GM23338 (cell line): ENCODE measurements around the gene PSMD6. TPM values are rescaled to one million over a fixed set of nuclear protein-coding genes. Genes with fewer than 3 reads are reported as not detected.

Experiments
- ATAC-seq: fragments of 200-7000 bp; cut with Tn5 transposase; 3 replicates; pipeline ENCODE4 v1.9.1; 2020
- DNase-seq: peaks from one replicate; pipeline ENCODE4 v3.0.0-alpha.2; 2015; ENCODE audit warnings: low spot score
- H2AFZ ChIP-seq: fragments of 200-600 bp; sonication (generic); 2 replicates; pipeline ENCODE4 v1.8.0; 2016; ENCODE audit warnings: antibody characterized with exemption, mild to moderate bottlenecking, moderate library complexity
- H3F3A ChIP-seq: fragments of 200-600 bp; sonication (generic); replicated peaks from 2 replicates; pipeline ENCODE4 v1.8.0; 2017; ENCODE audit warnings: antibody characterized with exemption, mixed run types, low read depth
- H3K27ac ChIP-seq: fragments of 200-600 bp; sonication (generic); 2 replicates; pipeline ENCODE4 v1.6.1; 2016; ENCODE audit warnings: low read depth
- H3K27me3 ChIP-seq: fragments of 200-600 bp; sonication (generic); 2 replicates; pipeline ENCODE4 v1.8.0; 2016; ENCODE audit warnings: mild to moderate bottlenecking, mixed run types, moderate library complexity; ENCODE audit not compliant: insufficient read depth
- H3K36me3 ChIP-seq: fragments of 200-600 bp; sonication (generic); 2 replicates; pipeline ENCODE4 v1.8.0; 2016; ENCODE audit warnings: mild to moderate bottlenecking; ENCODE audit not compliant: insufficient read depth
- H3K4me1 ChIP-seq: fragments of 200-600 bp; sonication (generic); 2 replicates; pipeline ENCODE4 v1.8.0; 2016; ENCODE audit warnings: mild to moderate bottlenecking, moderate library complexity; ENCODE audit not compliant: insufficient read depth
- H3K4me2 ChIP-seq: fragments of 200-600 bp; sonication (generic); 2 replicates; pipeline ENCODE4 v1.7.1; 2017; ENCODE audit warnings: mixed run types
- H3K4me3 ChIP-seq: fragments of 200-600 bp; sonication (generic); 2 replicates; pipeline ENCODE4 v1.6.1; 2016; ENCODE audit warnings: mixed run types
- H3K79me2 ChIP-seq: fragments of 200-600 bp; sonication (generic); replicated peaks from 2 replicates; pipeline ENCODE4 v1.8.0; 2017; ENCODE audit warnings: mild to moderate bottlenecking; ENCODE audit not compliant: insufficient read depth
- H3K9me2 ChIP-seq: fragments of 200-600 bp; sonication (generic); 2 replicates; pipeline ENCODE4 v1.8.0; 2017; ENCODE audit not compliant: insufficient read depth
- H4K20me1 ChIP-seq: fragments of 200-600 bp; sonication (generic); replicated peaks from 2 replicates; pipeline ENCODE4 v1.8.0; 2017; ENCODE audit warnings: mild to moderate bottlenecking; ENCODE audit not compliant: insufficient read depth
- H3K27ac Mint-ChIP-seq: 2 replicates; pipeline ENCODE4 v1.8.0; 2020; ENCODE audit warnings: inconsistent platforms, mild to moderate bottlenecking, moderate library complexity, mixed read lengths
- H3K27me3 Mint-ChIP-seq: 3 replicates; pipeline ENCODE4 v1.8.0; 2022; ENCODE audit warnings: low read depth, mild to moderate bottlenecking, moderate library complexity, mixed read lengths, inconsistent platforms; ENCODE audit not compliant: insufficient read depth, poor library complexity
- H3K36me3 Mint-ChIP-seq: 3 replicates; pipeline ENCODE4 v1.8.0; 2021; ENCODE audit warnings: low read depth, mild to moderate bottlenecking, inconsistent platforms, moderate library complexity, mixed read lengths
- H3K4me1 Mint-ChIP-seq: 3 replicates; pipeline ENCODE4 v1.8.0; 2020; ENCODE audit warnings: mild to moderate bottlenecking, inconsistent platforms, mixed read lengths
- H3K4me3 Mint-ChIP-seq: 3 replicates; pipeline ENCODE4 v1.8.0; 2021; ENCODE audit warnings: moderate library complexity, mild to moderate bottlenecking, inconsistent platforms, mixed read lengths
- H3K9me3 Mint-ChIP-seq: 3 replicates; pipeline ENCODE4 v1.8.0; 2020; ENCODE audit warnings: moderate library complexity, mild to moderate bottlenecking, inconsistent platforms, mixed read lengths
- EZH2 ChIP-seq: fragments of 200-600 bp; sonication (generic); IDR thresholded peaks from one replicate; pipeline ENCODE4 v1.8.0; 2017; ENCODE audit warnings: antibody characterized with exemption, mild to moderate bottlenecking, low read depth; ENCODE audit not compliant: unreplicated experiment
- JUNB ChIP-seq: IDR thresholded peaks from one replicate; pipeline ENCODE4 v1.6.1; 2016; ENCODE audit warnings: antibody characterized with exemption; ENCODE audit not compliant: unreplicated experiment
- POLR2AphosphoS5 ChIP-seq: IDR thresholded peaks from 2 replicates; pipeline ENCODE4 v1.6.1; 2016; ENCODE audit warnings: antibody characterized with exemption, low read depth
- polyA plus RNA-seq: library from polyadenylated mRNA; unstranded; fragments of >200 nt; fragmentation: Nextera tagmentation; extraction: Ambion mirVana; gene quantifications from 2 replicates; pipeline ENCODE4 v1.2.1, GENCODE V29; 2016
- small RNA-seq: library from RNA; depleted of rRNA; stranded (forward); fragments of <200 nt; gene quantifications from one replicate; pipeline ENCODE3, GENCODE V24; 2014; ENCODE audit warnings: low replicate concordance
- total RNA-seq: library from RNA; depleted of rRNA; stranded (reverse); fragments of >200 nt; shearing (Covaris generic); gene quantifications from 2 replicates; pipeline ENCODE4 v1.2.3, GENCODE V29; 2014; rRNA removed
- TF ChIP-seq, protein P1 (sequence below), 2 experiments: fragments of 200-600 bp in 1 of 2; sonication (generic) in 1 of 2; conservative IDR thresholded peaks; 2 replicates each; pipeline versions ENCODE4 v1.5.1 to v1.6.1; 2016 to 2017; ENCODE audit warnings: antibody characterized with exemption in 2 of 2, low read depth in 2 of 2, mild to moderate bottlenecking in 2 of 2, moderate library complexity in 1 of 2

Gene PSMD6
- total and polyA plus RNA-seq, 2 experiments from 2014 or later: 98.1 to 205 TPM

- H3K9me2 ChIP-seq: no peaks in the 10 kb centered on the region
- peak; percentile 51 for ATAC-seq
- no peak overlapping the region for H3K4me3 Mint-ChIP-seq
- H3K79me2 ChIP-seq: peaks cover 9% of the 10 kb centered on the region; the same call in 1 of the 2 replicates
- peaks cover 33% of the 10 kb centered on the region for H3K4me1 ChIP-seq
- peak; percentile 65 for DNase-seq
- H3K4me3 ChIP-seq: no peak overlapping the region
- H4K20me1 ChIP-seq: no peaks in the 10 kb centered on the region
- H3F3A ChIP-seq: no peaks in the 10 kb centered on the region
- peaks cover 53% of the 10 kb centered on the region for H3K4me1 Mint-ChIP-seq
- H3K27me3 ChIP-seq: no peaks in the 10 kb centered on the region
- no peaks in the 10 kb centered on the region for H3K36me3 ChIP-seq
- no peak overlapping the region for H3K27ac ChIP-seq
- TF ChIP-seq, protein P1, sequence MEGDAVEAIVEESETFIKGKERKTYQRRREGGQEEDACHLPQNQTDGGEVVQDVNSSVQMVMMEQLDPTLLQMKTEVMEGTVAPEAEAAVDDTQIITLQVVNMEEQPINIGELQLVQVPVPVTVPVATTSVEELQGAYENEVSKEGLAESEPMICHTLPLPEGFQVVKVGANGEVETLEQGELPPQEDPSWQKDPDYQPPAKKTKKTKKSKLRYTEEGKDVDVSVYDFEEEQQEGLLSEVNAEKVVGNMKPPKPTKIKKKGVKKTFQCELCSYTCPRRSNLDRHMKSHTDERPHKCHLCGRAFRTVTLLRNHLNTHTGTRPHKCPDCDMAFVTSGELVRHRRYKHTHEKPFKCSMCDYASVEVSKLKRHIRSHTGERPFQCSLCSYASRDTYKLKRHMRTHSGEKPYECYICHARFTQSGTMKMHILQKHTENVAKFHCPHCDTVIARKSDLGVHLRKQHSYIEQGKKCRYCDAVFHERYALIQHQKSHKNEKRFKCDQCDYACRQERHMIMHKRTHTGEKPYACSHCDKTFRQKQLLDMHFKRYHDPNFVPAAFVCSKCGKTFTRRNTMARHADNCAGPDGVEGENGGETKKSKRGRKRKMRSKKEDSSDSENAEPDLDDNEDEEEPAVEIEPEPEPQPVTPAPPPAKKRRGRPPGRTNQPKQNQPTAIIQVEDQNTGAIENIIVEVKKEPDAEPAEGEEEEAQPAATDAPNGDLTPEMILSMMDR (conservative IDR thresholded peaks at IDR 0.05; ENCODE audit: low read depth in 2 of 2): peak; percentile 58 to 68
- no peak for TF ChIP-seq POLR2AphosphoS5
- no peak for TF ChIP-seq EZH2
- no peak for TF ChIP-seq JUNB
- no peak overlapping the region; the same call in 1 of the 2 replicates for H3K27ac Mint-ChIP-seq
- no peak overlapping the region for H2AFZ ChIP-seq
- peaks cover 3% of the 10 kb centered on the region for H3K27me3 Mint-ChIP-seq
- H3K4me2 ChIP-seq: no peak overlapping the region
- H3K36me3 Mint-ChIP-seq: no peaks in the 10 kb centered on the region
- no peaks in the 10 kb centered on the region for H3K9me3 Mint-ChIP-seq
Measured at GRCh38 chr3:63961891-63962290, 61.4 kb downstream of the PSMD6 start.

Small RNA genes within 50 kb of the gene (small RNA-seq; reads per million reads assigned to genes)
- not detected for gene RF00012

Other genes with a start within 250 kb of the PSMD6 start
- gene C3orf49, start 204.2 kb downstream of the PSMD6 start, total RNA-seq: not detected in 2 replicates
- 0.23 TPM in 1 of 2 replicates, not detected in the other for gene C3orf49, start 204.2 kb downstream of the PSMD6 start, polyA plus RNA-seq
- 50.5 and 53.9 TPM in 2 replicates for gene THOC7, start 159.7 kb downstream of the PSMD6 start, total RNA-seq
- 154 and 166 TPM in 2 replicates for gene THOC7, start 159.7 kb downstream of the PSMD6 start, polyA plus RNA-seq
- 8.0 and 17.2 TPM in 2 replicates for gene ATXN7, start 159.6 kb downstream of the PSMD6 start, total RNA-seq
- 3.2 and 4.0 TPM in 2 replicates for gene ATXN7, start 159.6 kb downstream of the PSMD6 start, polyA plus RNA-seq
- not detected in 2 replicates for gene SCAANT1, start 111.1 kb downstream of the PSMD6 start, total RNA-seq
- 1.2 TPM in 1 of 2 replicates, not detected in the other for gene SCAANT1, start 111.1 kb downstream of the PSMD6 start, polyA plus RNA-seq
- gene PRICKLE2, start 202.0 kb upstream of the PSMD6 start, total RNA-seq: 12.0 and 12.5 TPM in 2 replicates
- 0.80 and 1.1 TPM in 2 replicates for gene PRICKLE2, start 202.0 kb upstream of the PSMD6 start, polyA plus RNA-seq